Embryonic facial prominence (tissue), 1 donor: ENCODE data around the gene ARHGAP10.
"Not testable (repeated sequence)": the region's sequence is repeated elsewhere in the genome, so short reads cannot be mapped to it uniquely, and the experiment has no call there.

Source experiments
- DNase-seq: peaks from one replicate; pipeline ENCODE4 v3.0.0-alpha.2; 2016; ENCODE audit errors: extremely low spot score

The ARHGAP10 gene

DNA sequence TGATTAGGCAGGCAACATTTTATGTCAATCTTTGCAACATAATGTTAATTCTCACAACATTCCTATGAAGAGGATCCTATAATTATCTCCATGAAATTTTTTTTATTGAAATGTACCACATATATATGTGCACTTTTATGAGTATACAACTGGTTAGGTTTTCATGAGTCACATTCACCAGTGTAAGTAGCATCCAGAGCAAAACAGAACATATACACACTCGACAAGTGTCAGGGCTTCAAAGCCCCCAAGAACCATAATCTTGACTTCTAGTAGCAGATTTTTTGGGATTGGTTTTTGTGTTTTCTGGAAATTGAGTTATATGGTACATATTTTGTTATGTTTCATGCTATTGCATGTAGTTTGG, 62.4 kb downstream of the ARHGAP10 start:
- no peak for DNase-seq

DNA sequence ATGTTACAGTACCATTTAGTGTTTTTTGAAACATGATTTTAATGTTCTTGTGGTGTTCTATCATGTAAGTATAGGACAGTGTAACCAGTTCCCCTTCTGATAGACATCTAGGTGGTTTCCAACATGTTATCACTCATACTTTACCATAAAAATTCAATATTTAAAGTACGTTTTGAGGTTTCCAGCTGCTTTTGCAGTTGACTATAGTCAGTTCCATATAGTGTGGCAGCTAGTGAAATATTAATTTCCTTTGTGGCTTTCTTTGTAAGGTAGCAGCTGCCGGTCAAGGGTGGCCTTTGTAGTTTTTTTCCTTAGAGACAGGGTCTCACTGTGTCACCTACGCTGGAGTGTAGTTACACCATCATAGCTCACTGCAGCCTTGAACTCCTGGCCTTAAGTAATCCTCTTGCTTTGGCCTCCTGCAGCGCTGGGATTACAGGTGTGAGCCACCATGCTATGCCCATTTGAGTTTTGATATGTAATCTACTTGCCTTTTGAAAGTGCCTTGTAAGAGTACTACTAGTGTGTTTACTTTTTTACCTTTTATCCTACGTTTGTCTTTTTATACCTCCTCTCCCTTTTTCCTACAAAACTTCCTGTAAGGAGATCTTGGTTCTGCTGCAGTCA, 63.0 kb downstream of the ARHGAP10 start:
- no peak for DNase-seq

DNA sequence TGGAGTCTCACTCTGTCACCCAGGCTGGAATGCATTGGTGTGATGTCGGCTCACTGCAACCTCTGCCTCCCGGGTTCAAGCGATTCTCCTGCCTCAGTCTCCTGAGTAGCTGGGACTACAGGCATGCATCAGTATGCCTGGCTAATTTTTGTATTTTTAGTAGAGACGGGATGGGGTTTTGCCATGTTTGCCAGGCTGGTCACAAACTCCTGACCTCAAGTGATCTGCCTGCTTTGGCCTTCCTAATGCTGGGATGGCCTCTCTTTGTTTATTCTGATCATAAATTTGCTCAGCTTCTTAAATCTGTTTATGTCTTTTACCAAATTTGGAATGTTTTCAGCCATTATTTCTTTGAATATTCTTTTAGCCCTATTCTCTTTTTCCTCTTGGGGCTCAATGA, 67.2 kb downstream of the ARHGAP10 start:
- not testable (repeated sequence) for DNase-seq

DNA sequence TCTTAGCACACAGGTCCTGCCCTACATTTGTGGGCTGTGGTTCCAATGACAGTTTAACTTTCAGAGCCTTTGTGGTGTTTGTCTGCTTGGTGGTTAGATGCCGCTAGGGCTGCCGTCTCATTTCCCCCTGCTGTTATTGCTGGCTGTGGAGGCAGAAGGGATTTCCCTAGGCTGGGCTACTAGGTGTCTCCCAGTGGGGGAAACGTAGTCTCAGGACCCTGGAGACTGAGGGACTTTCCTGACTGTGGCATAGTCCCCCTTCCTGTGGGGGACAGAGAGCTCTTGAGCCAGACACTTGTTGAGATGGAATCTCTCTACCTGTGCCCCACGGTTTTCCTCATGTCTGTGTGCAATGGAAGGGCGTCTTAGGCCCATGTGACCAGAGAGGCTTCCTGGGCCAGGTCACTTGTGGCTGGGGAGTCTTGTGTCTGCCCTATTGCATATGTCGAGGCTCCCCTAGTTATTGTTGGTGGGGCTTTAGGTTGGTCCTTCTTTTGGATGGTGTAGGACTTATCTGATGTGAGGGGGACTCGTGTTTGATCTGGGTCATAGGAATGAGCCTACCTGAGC, 68.2 kb downstream of the ARHGAP10 start:
- no peak for DNase-seq

DNA sequence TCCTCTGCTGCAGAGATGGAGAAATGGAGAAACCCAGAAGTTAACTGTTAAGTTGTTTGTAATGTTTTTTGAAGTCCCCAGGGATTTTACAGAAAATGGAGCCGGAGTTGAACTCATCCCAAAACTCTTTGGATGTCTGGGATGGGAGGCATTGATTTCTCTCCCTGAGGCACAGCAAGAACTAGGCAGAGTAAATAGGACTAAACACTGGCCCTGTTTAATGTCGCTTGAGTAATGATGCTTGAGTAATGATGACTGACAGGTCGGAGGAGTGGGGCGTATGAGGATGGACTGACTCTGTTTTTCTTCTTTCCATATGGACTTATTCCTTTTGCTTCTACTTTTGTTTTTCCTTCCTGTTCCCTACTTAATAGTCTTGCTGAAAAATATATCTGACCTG, 69.9 kb downstream of the ARHGAP10 start:
- no peak for DNase-seq

DNA sequence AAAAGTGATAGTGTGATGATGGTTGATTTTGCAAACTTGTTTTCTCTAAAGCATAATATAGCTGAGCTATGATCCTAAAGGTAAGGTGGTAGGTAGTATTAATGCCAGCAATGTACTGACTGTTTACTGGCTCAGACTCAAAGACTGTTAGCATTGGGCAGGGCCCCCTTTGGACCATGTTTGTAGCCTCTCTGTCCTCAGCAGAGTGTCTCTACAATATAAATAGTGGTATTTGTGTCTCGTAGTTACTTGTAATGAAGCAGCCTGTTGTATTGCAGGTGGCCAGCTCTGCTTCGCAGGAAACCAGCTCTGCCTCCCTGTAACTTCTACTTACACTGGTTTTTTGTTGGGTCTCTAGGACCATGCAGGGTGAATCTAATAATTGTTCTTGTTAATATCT, 70.5 kb downstream of the ARHGAP10 start:
- DNase-seq: no peak

DNA sequence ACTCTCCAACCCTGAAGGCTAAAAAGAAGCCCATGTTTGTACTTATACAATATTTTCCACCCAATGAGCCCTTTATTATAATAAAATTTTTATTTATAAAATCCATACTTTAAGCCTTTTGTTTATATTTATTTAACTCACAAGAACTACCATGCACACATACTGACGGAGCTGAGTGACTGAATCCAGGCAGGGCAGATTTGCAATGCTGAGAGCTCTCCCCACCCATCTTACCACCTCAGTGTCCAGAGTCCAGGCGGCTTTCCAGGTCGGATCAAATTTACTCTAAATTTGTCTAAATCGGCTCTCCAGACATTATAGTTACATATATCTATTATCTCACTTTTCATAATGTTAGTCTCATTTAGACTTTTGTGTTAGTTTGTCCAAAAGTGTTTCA, 74.1 kb downstream of the ARHGAP10 start:
- no peak for DNase-seq

DNA sequence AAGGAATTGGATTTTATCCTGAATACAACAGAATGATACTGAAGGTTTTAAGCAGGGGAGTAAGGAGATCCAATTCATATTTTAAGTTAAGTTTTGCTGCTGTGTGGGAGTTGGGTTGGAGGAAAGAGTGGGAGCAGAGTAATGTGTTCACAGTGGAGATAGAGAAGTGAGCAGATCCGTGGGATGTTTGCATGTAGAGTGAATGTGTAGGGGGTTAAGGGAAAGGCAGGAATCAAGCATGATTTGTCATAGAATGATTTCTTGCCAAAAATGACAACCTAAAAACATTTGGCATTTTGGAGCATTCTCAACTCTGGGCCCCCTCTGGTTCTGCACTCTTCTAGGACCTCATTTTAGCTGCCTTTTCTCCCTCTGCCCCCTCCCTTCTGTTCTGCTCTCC, 76.6 kb downstream of the ARHGAP10 start:
- no peak for DNase-seq

DNA sequence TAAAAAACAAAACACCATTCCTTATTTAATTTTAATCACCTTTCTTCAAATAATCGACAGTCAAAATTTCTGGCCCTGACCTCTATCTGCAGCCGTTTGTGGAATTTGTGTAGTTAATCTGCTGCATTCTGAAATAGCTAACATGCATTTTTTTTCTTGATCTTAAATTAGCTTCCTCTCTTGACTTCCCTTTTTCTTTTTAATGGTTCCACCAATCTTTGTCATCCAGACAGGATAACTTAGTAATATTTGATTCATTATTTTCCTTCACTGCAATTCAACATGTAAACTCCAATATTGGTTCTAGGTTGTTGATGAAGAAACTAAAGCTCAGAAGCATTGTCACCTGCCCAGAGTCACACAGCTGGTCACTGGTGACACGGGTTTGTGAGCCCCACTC, 77.3 kb downstream of the ARHGAP10 start:
- DNase-seq: no peak

DNA sequence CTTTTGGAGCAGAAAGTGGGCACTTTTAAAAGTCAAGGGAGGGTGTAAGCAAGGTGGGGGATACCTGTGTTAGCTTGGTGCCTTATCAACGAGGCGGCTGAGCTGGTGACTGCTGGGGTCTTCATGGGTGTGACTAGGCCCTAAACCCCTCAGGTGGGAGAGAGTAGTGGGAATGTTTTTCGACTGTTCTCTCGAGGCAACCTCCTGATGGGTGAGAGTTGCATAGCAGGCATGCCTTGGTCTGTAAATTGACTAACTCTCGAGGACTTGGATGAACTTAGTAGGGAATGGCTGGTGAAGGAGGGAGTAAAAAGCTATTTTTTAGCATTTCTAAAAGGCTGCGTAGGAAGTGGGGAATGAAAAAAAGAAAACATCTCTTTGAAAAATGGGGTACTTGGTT, 80.0 kb downstream of the ARHGAP10 start:
- no peak for DNase-seq

DNA sequence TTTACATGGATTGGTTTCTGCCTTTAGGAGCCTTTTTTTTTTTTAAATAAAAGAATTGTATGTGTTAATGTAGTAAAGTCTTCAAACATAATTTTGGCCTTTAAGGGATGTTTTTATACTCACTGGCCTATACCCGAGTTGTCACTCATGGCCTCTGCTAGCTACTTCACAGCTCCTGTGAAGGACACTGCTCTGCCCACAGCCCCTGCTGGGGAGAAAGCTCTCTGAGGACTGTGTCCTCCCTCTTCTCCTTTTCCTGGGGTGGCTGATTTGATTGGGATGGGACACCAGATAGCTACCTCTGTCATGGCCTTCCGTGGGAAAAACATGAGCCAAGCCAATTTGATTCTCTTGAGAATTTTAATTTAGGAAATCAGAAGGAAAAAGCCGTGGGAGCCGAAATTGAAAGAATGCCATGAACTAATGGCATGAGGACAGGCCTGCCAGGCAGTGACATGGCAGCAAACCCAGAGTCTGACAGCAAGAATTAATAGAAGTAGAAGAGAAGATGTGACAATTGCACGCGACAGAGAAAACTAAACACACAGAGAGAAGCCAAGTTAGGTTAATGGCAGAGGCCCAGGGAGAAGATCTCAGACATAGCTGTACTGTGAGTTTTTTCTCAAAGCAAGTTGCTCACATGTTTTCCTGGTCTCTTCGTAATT, 81.4 kb downstream of the ARHGAP10 start:
- no peak for DNase-seq

DNA sequence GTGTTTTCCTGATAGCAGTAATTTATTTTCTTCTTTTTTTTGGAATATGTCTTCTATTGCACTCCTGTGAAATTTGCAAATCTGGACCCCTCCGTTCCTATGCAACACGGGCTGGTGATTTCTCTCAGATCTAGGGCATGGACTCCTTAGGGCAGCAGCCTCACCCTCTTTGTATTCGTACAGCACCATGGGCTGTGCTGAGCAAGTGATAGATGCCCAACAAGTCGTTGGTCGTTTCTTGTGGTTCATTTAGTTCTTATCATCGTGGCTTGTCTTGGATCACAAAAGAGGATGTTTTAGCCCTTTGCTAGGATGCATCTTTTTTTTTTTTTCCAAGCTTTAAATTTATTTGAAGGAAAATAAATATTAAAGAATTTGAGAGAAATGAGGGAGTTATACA, 82.1 kb downstream of the ARHGAP10 start:
- DNase-seq: no peak

DNA sequence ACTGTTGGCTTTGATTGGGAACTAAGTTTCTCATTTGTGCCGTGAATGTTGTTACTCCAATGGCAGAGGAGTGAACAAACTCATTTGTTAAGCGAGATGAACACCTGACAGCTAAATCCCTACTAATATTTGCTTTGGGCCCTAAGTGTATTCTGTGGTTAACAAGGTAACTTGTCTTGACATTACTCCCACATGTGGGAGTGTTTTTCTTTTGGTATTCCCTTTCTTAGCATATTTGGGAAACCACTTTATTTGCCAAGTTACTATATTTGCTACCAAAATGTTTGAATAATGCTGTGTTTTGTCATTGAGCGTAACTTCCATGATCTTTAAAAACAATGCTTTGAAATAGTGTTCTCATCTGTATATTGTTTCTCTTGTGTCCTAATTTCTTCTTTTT, 82.5 kb downstream of the ARHGAP10 start:
- no peak for DNase-seq

DNA sequence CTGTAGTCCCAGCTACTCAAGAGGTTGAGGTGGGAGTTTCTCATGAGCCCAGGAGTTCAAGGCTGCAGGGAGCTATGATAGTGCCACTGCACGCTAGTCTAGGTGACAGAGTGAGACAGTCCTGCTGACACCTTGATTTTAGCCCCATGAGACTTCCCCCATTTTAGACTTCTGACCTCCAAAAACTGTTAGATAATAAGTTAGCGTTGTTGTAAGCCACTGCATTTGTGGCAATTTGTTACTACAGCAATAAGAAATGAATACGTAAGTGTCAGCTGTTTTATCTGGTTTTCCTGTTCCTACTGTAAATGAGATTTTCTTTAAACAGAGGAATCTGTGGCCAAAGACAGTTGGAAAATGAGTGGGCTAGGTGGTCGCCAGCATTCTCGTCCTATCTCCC, 83.9 kb downstream of the ARHGAP10 start:
- DNase-seq: no peak

DNA sequence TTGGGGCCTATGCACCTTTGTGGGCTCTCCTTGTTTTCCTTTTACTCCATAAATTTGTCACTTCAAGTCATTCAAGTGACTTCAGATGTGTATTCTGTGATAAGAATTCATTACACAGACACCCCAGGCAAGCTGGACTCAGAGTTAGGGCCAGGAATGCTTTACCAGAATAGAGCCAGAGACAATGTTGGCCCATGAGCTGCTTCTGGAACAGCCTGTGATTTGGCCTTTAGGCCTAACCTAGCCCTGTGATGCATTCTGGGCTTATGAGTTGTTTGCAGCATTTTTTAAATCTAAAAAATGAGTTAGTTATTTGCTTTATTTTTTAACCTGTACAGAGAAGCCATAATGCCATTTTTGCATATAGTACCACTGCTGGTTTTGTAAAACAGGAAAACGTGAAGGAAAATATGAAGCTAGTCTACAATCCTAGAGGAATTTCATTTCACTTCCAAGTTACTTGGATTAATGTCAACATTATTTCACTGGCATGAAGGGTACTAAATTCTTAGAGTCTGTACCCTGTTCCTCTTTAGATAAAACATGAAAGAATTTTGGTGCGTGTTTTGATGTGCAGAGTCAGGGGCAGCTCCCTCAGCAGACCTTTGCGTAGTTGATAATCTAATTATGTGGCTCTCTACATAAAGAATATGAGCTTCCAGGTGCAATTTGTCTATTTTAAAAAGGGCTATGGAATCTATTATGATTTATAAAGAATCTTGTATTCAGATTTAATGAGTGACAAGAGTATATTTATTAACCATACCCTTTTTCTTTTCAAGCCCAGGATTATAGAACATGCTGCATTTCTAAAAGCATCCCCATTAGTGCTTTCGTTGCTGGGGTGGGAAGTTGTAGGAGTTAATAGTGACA, 84.7 kb downstream of the ARHGAP10 start:
- no peak for DNase-seq

DNA sequence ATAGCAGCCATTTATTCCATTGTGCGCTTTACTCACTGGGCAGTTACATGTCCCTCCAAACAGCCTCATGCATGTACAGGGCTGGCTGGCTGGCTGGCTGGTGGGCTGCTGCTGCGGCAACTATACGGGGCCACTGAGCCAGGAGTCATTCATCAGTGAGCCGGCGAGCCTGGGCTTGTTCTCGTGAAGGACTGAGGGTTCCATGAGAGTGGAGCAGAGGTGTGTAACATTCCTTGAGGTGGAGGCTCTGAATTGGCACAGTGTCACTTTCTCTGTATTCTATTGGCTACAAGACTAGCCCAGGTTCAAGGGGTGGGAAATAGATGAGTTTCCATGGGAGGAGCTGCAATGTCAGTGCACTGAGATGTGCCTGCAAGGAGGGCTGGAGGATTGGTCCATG, 89.1 kb downstream of the ARHGAP10 start:
- no peak for DNase-seq

DNA sequence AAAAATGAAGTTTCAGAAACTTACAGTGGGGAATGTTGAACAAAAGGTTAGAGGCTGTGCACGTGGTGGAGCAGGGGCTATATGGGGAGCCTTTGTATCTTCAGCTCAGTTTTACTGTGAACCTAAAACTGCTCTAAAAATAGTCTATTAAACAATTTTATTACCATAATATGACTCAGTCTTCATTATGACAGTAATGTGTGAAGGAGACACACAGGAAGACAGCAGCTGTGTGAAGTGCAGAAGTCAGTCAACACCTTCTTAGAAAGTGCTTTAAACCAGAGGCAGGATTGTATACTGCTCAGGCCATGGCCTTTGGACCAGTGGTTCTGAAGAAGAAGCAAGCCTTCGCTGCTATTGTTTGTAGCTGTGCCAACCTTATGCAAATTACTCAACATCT, 89.7 kb downstream of the ARHGAP10 start:
- no peak for DNase-seq

DNA sequence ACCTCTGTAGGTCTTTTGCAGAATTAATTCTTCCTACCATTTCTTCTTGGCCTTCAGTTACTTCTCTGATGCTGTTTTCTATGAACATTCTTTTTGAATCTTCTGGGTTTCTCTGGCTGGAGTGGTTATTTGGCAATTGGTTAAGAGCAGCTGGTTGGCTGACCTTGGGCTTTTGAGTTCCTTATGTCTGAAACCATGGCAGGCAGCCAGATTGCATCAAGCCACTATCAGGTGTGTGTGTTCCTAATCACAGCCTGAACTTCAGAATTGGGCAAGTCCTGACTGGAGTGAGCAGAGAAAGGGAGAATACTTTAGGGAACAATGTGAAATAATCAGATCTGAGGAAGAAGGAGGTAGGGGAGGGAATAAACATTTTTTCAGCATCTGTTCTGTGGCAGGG, 90.2 kb downstream of the ARHGAP10 start:
- no peak for DNase-seq

DNA sequence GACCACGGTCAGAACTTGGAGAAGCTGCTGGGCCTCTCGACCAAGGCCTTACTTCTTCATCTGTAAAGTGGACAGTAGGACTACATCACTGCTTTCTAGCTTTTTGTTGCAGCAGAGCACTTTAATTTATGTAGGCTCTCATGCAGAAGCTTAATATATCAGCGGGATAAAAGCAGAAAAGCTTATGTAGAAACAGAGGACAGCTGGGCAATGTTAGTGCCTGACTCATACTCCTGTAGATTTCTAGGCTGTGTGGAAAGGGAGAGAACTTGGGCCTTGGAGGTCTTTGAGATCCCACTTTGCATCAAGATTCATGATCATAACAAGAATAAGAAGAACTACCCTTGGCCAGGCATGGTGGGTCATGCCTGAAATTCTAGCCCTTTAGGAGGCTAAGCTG, 91.2 kb downstream of the ARHGAP10 start:
- no peak for DNase-seq

DNA sequence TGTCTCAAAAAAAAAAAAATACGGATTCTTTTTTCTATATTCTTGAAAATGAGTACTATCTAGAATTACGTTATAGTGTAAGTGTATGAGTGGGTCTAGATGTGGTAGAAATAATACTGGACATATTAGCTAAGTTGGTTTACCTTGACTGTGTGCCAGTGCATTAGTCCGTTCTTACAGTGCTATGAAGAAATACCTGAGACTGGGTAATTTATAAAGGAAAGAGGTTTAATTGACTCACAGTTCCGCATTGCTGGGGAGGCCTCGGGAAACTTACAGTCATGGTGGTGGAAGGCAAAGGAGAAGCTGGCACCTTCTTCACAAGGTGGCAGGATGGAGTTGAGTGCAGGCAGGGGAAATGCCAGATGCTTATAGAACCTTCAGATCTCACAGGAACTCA, 92.4 kb downstream of the ARHGAP10 start:
- no peak for DNase-seq

DNA sequence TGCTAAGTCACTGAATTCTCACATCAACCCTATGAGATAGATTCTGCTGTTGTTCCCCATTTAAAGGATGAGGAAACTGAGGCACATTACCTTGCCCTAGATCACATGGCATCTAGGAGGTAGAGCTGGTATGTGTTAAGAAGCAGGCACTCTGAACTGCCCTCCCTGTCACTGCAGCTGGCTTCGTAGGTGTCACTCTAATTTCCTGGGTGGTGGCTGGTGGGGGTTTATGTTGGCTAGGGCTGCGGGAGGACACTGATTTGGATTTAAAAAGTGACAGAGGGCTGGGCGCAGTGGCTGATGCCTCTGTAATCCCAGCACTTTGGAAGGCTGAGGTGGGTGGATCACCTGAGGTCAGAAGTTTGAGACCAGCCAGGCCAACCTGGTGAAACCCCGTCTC, 93.0 kb downstream of the ARHGAP10 start:
- DNase-seq: no peak

DNA sequence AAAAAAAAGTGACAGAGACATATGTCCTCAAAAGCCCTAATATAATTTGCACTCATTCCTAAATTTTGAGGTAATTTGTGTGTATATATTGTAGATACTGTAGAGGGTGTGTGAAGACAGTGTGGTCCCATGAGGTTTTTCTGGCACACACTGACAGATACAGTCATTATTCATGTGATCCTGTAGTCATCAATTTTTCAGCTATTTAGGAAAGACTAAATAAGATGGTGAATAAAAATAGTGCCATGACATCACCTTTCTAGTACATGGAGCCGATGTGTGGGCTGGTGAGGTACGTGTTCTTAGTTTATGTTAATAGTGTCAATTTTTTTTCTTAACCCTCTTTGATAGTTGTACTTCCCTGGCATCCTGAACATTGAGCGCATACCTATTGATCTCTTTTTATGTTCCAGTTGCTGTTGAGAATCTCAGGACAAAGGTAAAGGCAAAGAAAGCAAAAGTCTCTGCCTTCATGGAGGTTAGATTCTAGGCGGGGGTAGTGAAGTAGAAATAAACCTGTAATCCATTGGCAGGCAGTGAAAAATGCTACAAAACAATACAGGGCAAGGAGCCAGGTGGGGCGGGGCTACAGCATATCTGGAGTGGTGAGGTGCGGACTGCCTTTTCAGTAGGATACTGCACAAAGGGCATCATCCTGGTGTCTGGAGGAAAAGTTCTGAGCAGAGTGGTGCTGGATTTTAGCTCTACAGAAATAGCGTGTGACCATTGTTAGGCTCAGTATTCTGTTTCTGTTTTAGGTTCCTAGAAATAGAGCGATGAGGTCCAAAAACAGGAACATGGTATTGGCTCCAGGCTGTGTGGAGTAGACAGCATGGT, 93.8 kb downstream of the ARHGAP10 start:
- DNase-seq: no peak
